ENCODE measurements around the gene FOXL1. TPM values are rescaled to one million over a fixed set of nuclear protein-coding genes. Genes with fewer than 3 reads are reported as not detected.

The FOXL1 gene
- total RNA-seq, 1 experiment from 2014 or later = 7.5 TPM

- H2AFZ ChIP-seq (ENCODE audit: low read depth, low read length, poor library complexity, severe bottlenecking) = no peak overlapping the region
- intact Hi-C loops (cut with micrococcal nuclease) = loop anchor here (5.0 kb wide), 1 partner anchor 213 kb away; no protein-coding TSS in a partner anchor
- no peak overlapping the region for H3K4me2 ChIP-seq (ENCODE audit: low read length)
- no peaks in the 10 kb centered on the region for H3K36me3 ChIP-seq (ENCODE audit: control insufficient read depth in 1 of 2, insufficient read depth in 2 of 2, low read length in 2 of 2)
- DNase-seq (ENCODE audit: low read depth, low spot score) = no peak
- no peak overlapping the region for H3K27ac ChIP-seq (ENCODE audit: low read depth, low read length)
- H4K20me1 ChIP-seq (ENCODE audit: insufficient read depth) = no peaks in the 10 kb centered on the region
- POLR2A ChIA-PET = no interaction called here
- no peak for TF ChIP-seq EZH2 (IDR thresholded peaks at IDR 0.05)
- TF ChIP-seq EZH2phosphoT487 (IDR thresholded peaks at IDR 0.05; ENCODE audit: borderline replicate concordance) = no peak
- no peak for TF ChIP-seq EGR1 (IDR thresholded peaks at IDR 0.05; ENCODE audit: low read depth)
- TF ChIP-seq ELF1 (IDR thresholded peaks at IDR 0.05; ENCODE audit: borderline replicate concordance, low read depth) = no peak
- no peak for TF ChIP-seq SIN3A (IDR thresholded peaks at IDR 0.05; ENCODE audit: low read depth)
- TF ChIP-seq FOSL1 (IDR thresholded peaks at IDR 0.05; ENCODE audit: low read depth) = no peak
- no peak for TF ChIP-seq ATF3 (IDR thresholded peaks at IDR 0.05)
- no TSS peak for BruUV-seq (replicated peaks)
- no peaks in the 10 kb centered on the region for H3K9me3 ChIP-seq (ENCODE audit: control insufficient read depth in 1 of 2, insufficient read depth in 1 of 2, low read depth in 1 of 2, low read length in 2 of 2)
- H3K4me1 ChIP-seq (ENCODE audit: control insufficient read depth in 1 of 2, insufficient read depth in 2 of 2, low read length in 2 of 2) = peaks cover 0 to 8% of the 10 kb centered on the region in 2 experiments; a peak in 1 of 4 replicates
- peak; percentile 80 for ATAC-seq
- no peak overlapping the region for H3K9ac ChIP-seq (ENCODE audit: low read length)
- no peaks in the 10 kb centered on the region for H3K27me3 ChIP-seq (ENCODE audit: insufficient read depth, low read length)
- H3K4me3 ChIP-seq (replicated peaks in 1 of 2; ENCODE audit: low read depth in 1 of 2, low read length in 2 of 2) = no peak overlapping the region
- H3K79me2 ChIP-seq (ENCODE audit: insufficient read depth, low read length) = no peaks in the 10 kb centered on the region
- RAD21 ChIA-PET (ENCODE audit: low non-redundant PET in 1 of 2, low total read pairs in 2 of 2, uncharacterized antibody in 2 of 2, unreplicated experiment in 2 of 2) = no interaction called here
- CTCF ChIA-PET = no interaction called here
- H3K9me2 ChIP-seq (ENCODE audit: insufficient read depth) = no peaks in the 10 kb centered on the region
These were observed 41.0 kb downstream of the FOXL1 start for GRCh38 chr16:86619239-86619794.

- no peaks in the 10 kb centered on the region for H3K36me3 ChIP-seq (ENCODE audit: control insufficient read depth in 1 of 2, insufficient read depth in 2 of 2, low read length in 2 of 2)
- no peak overlapping the region for H2AFZ ChIP-seq (ENCODE audit: low read depth, low read length, poor library complexity, severe bottlenecking)
- no peak overlapping the region for H3K9ac ChIP-seq (ENCODE audit: low read length)
- H3K79me2 ChIP-seq (ENCODE audit: insufficient read depth, low read length) = no peaks in the 10 kb centered on the region
- DNase-seq (ENCODE audit: low read depth, low spot score) (no peak), ATAC-seq (no peak)
- no peak overlapping the region for H3K27ac ChIP-seq (ENCODE audit: low read depth, low read length)
- H3K4me1 ChIP-seq (ENCODE audit: control insufficient read depth in 1 of 2, insufficient read depth in 2 of 2, low read length in 2 of 2) = peaks cover 0 to 8% of the 10 kb centered on the region in 2 experiments; a peak in 1 of 4 replicates
- no peaks in the 10 kb centered on the region for H3K9me3 ChIP-seq (ENCODE audit: control insufficient read depth in 1 of 2, insufficient read depth in 1 of 2, low read depth in 1 of 2, low read length in 2 of 2)
- ChIA-PET CTCF (no interaction called here), RAD21 (ENCODE audit: low non-redundant PET in 1 of 2, low total read pairs in 2 of 2, uncharacterized antibody in 2 of 2, unreplicated experiment in 2 of 2) (no interaction called here), POLR2A (no interaction called here)
- no TSS peak for BruUV-seq (replicated peaks)
- H3K4me3 ChIP-seq (replicated peaks in 1 of 2; ENCODE audit: low read depth in 1 of 2, low read length in 2 of 2) = no peak overlapping the region
- no peaks in the 10 kb centered on the region for H3K9me2 ChIP-seq (ENCODE audit: insufficient read depth)
- no peak overlapping the region for H3K4me2 ChIP-seq (ENCODE audit: low read length)
- no peaks in the 10 kb centered on the region for H4K20me1 ChIP-seq (ENCODE audit: insufficient read depth)
- no peaks in the 10 kb centered on the region for H3K27me3 ChIP-seq (ENCODE audit: insufficient read depth, low read length)
- intact Hi-C loops (cut with micrococcal nuclease) = no loop called here
- TF ChIP-seq POLR2A (IDR thresholded peaks at IDR 0.05; ENCODE audit: borderline replicate concordance, extremely low read depth, insufficient read depth, insufficient read length) (no peak), EZH2phosphoT487 (IDR thresholded peaks at IDR 0.05; ENCODE audit: borderline replicate concordance) (no peak), YY1 (IDR thresholded peaks at IDR 0.05; ENCODE audit: extremely low read depth, insufficient replicate concordance, low read depth, low read length) (no peak), CBX3 (IDR thresholded peaks at IDR 0.05; ENCODE audit: low read depth) (no peak), ATF3 (IDR thresholded peaks at IDR 0.05) (no peak), SP1 (IDR thresholded peaks at IDR 0.05; ENCODE audit: low read depth) (no peak), ZFX (IDR thresholded peaks at IDR 0.05) (no peak), ELF1 (IDR thresholded peaks at IDR 0.05; ENCODE audit: borderline replicate concordance, low read depth) (no peak), JUND (IDR thresholded peaks at IDR 0.05) (no peak), SIN3A (IDR thresholded peaks at IDR 0.05; ENCODE audit: low read depth) (no peak), ZNF274 (IDR thresholded peaks at IDR 0.05; ENCODE audit: low read depth, low read length) (no peak), RAD21 (IDR thresholded peaks at IDR 0.05; ENCODE audit: low read depth) (no peak), POLR2AphosphoS5 (IDR thresholded peaks at IDR 0.05; ENCODE audit: low read depth, low read length) (no peak), FOSL1 (IDR thresholded peaks at IDR 0.05; ENCODE audit: low read depth) (no peak), MAX (IDR thresholded peaks at IDR 0.05) (no peak), SRF (IDR thresholded peaks at IDR 0.05; ENCODE audit: low read depth) (no peak), TCF7L2 (IDR thresholded peaks at IDR 0.05; ENCODE audit: borderline replicate concordance, extremely low read depth, insufficient read depth, insufficient read length) (no peak)
These were observed 41.8 kb downstream of the FOXL1 start for GRCh38 chr16:86620184-86620583.

Data from HCT116 (cell line).